Skeletal muscle tissue (tissue), 4 donors: ENCODE results near the gene LARP6. TPM values are rescaled to one million over a fixed set of nuclear protein-coding genes. Genes with fewer than 3 reads are reported as not detected.
A peak's percentile ranks its signal among the peaks of the same experiment; 100 is the strongest.

Experiments
- H3K27ac ChIP-seq: one replicate; pipeline ENCODE4 v1.7.0; 2013; ENCODE audit warnings: mild to moderate bottlenecking, low read depth, low read length, inconsistent platforms
- H3K27me3 ChIP-seq, 3 donors: one replicate each; pipeline ENCODE4 v1.7.0; 2013; ENCODE audit warnings: low read length in 3 of 3; ENCODE audit not compliant: control insufficient read depth in 3 of 3, insufficient read depth in 3 of 3
- H3K36me3 ChIP-seq, 3 donors: one replicate each; pipeline ENCODE4 v1.7.0; 2013; ENCODE audit warnings: low read length in 3 of 3; ENCODE audit not compliant: control insufficient read depth in 3 of 3, insufficient read depth in 3 of 3
- H3K4me1 ChIP-seq, 3 donors: one replicate each; pipeline ENCODE4 v1.7.0; 2013; ENCODE audit warnings: low read length in 3 of 3, mild to moderate bottlenecking in 3 of 3; ENCODE audit not compliant: control insufficient read depth in 3 of 3, insufficient read depth in 3 of 3
- H3K4me3 ChIP-seq, 3 donors: one replicate each; pipeline ENCODE4 v1.7.0; 2013; ENCODE audit warnings: low read length in 3 of 3
- H3K9ac ChIP-seq, 3 donors: one replicate each; pipeline ENCODE4 v1.7.0; 2013; ENCODE audit warnings: low read length in 3 of 3, mild to moderate bottlenecking in 3 of 3, moderate library complexity in 2 of 3, low read depth in 1 of 3
- H3K9me3 ChIP-seq, 3 donors: one replicate each; pipeline ENCODE4 v1.7.0; 2013; ENCODE audit warnings: low read length in 3 of 3; ENCODE audit not compliant: control insufficient read depth in 3 of 3
- total RNA-seq: library from RNA; depleted of rRNA; stranded (reverse); fragments of >200 nt; gene quantifications from one replicate; pipeline ENCODE4 v1.2.3, GENCODE V29; 2014
- donor health status: Osteomylitis.

LARP6 gene
- total RNA-seq, 1 donor from 2014 or later: 7.3 TPM

DNA sequence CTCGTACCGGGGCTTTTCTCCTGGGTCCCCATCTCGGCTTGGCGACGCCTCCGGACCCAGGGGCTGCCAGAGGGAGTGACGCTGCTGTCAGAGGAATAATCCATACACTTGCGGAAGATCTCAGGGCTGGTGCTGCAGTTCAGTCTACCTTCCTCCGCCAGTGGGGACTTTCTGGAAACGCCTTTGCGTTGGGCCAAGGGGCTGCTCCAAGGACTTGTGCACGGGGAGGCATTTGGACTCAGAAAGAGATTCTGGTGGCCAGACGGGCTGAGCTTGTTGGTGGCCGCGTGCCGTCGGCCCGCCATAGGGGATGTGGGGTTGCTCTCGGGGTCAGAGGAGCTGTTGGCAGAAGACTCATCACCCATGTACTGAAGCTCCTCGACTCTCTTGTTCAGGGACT, 21.8 kb downstream of the LARP6 start:
- H3K9ac ChIP-seq: no peak overlapping the region
- H3K4me1 ChIP-seq: peaks cover 15 to 28% (median 20%) of the 10 kb centered on the region in 3 donors
- H3K4me3 ChIP-seq: no peak overlapping the region
- no peak overlapping the region for H3K27ac ChIP-seq
- no peaks in the 10 kb centered on the region for H3K9me3 ChIP-seq
- no peaks in the 10 kb centered on the region for H3K27me3 ChIP-seq
- H3K36me3 ChIP-seq: peaks cover 0 to 17% (median 16%) of the 10 kb centered on the region in 3 donors

DNA sequence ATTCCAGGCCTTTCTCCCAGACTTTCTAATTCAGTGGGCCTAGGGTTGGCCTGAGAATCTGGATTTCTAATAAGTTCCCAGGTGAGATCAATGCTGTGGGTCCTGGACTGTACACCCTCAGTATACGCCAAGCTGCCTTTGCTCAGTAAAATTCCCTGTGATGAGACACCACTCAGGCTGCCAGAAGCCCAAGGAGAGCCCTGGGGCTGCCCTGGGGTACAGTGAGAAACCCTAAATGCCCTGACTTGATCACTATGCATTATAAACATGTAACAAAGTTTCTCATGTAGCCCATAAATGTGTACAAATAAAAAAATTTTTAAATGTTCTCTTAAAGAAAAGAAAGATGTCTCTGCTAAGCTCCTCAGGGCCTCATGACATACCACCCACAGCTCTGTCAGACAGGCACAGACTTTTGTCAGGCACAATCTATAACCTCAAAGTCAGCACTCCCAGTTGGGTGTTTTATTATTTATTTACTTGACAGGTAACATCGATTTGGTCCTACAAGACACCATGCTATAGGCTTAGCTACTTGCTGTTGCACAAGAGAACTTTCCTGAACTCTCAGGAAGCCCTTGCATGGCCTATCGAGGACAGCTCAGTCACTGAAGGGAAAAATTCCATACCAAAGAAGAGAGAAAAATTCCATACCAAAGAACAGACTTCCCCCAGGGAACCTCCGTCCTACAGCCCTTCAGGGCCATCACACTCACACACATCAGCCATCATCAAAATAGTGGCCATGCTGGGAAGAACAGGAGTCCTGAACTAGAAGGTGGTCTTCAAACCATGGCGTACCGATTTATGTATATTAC, 22.7 kb downstream of the LARP6 start:
- Histone ChIP-seq H3K9me3 (no peaks in the 10 kb centered on the region), H3K27ac (no peak overlapping the region), H3K36me3 (peaks cover 0 to 17% (median 16%) of the 10 kb centered on the region in 3 donors), H3K27me3 (no peaks in the 10 kb centered on the region), H3K9ac (no peak overlapping the region), H3K4me1 (peaks cover 15 to 26% (median 16%) of the 10 kb centered on the region in 3 donors), H3K4me3 (no peak overlapping the region)

DNA sequence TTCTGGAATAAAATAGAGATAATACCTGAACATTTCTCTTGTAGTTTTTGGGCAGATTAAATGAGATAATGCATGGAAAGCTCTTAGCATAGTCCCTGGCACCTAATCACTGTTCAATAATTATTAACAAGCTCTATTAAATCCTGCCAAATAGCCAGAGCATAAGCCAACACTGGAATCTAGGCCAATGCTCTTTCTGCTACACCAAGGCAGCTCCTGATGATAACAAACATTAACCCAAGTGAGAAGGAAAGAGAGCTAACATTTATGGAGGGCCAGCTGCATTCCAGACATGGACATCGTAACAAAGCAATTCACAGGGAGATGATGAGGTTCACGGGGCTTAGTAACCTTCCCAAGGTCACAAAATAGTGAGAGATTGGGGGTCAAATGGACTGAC, 23.3 kb downstream of the LARP6 start:
- H3K4me1 ChIP-seq: peaks cover 14 to 24% (median 16%) of the 10 kb centered on the region in 3 donors
- H3K36me3 ChIP-seq: peaks cover 0 to 17% (median 14%) of the 10 kb centered on the region in 3 donors
- H3K9me3 ChIP-seq: no peaks in the 10 kb centered on the region
- no peak overlapping the region for H3K9ac ChIP-seq
- H3K27me3 ChIP-seq: no peaks in the 10 kb centered on the region
- no peak overlapping the region for H3K27ac ChIP-seq
- no peak overlapping the region for H3K4me3 ChIP-seq

GRCh38 chr15:70829371-70830166, 24.4 kb downstream of the LARP6 start:
- Histone ChIP-seq H3K27me3 (no peaks in the 10 kb centered on the region), H3K4me3 (no peak overlapping the region), H3K36me3 (peaks cover 0 to 17% (median 11%) of the 10 kb centered on the region in 3 donors), H3K9ac (no peak overlapping the region), H3K27ac (peak overlapping the region; percentile 7), H3K4me1 (peaks cover 11 to 20% (median 13%) of the 10 kb centered on the region in 3 donors), H3K9me3 (no peaks in the 10 kb centered on the region)

DNA sequence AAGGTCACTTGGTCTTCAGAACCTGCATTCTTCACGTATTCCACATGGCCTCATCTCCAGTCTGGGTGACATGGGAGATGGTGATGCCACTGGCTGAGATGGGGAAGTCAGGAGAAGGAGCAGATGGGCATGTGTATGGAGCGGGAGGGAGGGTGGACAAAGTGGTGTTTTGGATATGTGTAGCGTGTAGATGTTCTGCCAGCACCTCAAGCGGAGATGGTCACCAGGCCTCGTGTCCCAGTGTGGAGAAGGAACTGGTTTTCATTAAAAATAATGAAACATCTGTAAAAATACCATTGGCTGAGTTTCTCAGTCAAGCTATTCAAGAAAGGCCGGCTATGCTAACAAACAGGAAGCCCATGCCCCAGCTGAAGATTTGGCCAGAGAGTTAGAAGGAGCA, 26.2 kb downstream of the LARP6 start:
- Histone ChIP-seq H3K4me1 (peaks cover 0 to 11% (median 5%) of the 10 kb centered on the region in 3 donors), H3K27ac (no peak overlapping the region), H3K36me3 (peaks cover 0 to 12% (median 9%) of the 10 kb centered on the region in 3 donors), H3K9ac (no peak overlapping the region), H3K9me3 (no peaks in the 10 kb centered on the region), H3K27me3 (no peaks in the 10 kb centered on the region), H3K4me3 (no peak overlapping the region)

DNA sequence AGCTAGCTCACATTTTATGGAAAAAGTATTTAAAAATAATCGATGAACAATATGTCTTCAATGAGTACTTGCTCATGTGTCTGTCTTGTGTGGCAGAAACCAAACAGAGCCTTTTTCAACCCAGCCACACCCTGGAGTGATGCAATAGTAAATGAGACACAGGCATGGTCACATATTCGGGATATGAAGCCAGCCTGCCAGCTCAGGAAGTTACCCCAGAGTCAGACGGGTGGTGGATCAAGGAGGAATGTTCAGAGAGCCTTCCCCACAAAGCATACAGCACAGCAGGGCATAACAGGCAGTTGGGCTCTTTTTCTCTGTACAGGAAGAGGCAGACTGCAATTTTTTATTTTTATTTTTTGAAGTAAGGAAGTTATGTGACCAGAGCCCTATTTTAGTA, 27.3 kb downstream of the LARP6 start:
- Histone ChIP-seq H3K27ac (no peak overlapping the region), H3K9ac (no peak overlapping the region), H3K36me3 (peaks cover 0 to 4% (median 2%) of the 10 kb centered on the region in 3 donors), H3K27me3 (no peaks in the 10 kb centered on the region), H3K4me1 (peaks cover 0 to 11% (median 5%) of the 10 kb centered on the region in 3 donors), H3K9me3 (no peaks in the 10 kb centered on the region), H3K4me3 (no peak overlapping the region)

DNA sequence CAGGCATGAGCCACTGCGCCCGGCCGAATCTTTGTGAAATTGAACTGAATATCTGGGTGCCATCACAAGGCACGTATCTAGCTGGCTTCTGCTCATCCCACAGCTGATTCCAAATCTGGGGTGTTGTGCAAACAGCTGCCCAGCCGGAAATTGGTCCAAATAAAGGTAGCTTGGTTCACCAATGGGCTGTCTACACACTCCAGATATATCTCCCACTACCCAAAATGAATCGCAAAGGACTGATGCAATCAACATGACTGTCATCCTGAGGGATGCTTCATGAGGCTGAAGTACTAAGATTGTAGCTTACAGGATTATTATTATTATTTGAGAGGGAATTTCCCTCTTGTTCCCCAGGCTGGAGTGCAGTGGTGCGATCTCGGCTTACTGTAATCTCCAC, 28.1 kb downstream of the LARP6 start:
- Histone ChIP-seq H3K36me3 (peaks cover 0 to under 1% (median 0%) of the 10 kb centered on the region in 3 donors), H3K27ac (no peak overlapping the region), H3K4me3 (no peak overlapping the region), H3K9ac (no peak overlapping the region), H3K27me3 (no peaks in the 10 kb centered on the region), H3K4me1 (peaks cover 0 to 11% (median 5%) of the 10 kb centered on the region in 3 donors), H3K9me3 (no peaks in the 10 kb centered on the region)

GRCh38 chr15:70823196-70823595, 30.8 kb downstream of the LARP6 start:
- Histone ChIP-seq H3K27me3 (no peaks in the 10 kb centered on the region), H3K27ac (no peak overlapping the region), H3K36me3 (no peaks in the 10 kb centered on the region), H3K9me3 (no peaks in the 10 kb centered on the region), H3K4me1 (no peaks in the 10 kb centered on the region), H3K4me3 (no peak overlapping the region), H3K9ac (no peak overlapping the region)

- Histone ChIP-seq H3K9me3 (no peaks in the 10 kb centered on the region), H3K4me1 (no peaks in the 10 kb centered on the region), H3K36me3 (no peaks in the 10 kb centered on the region), H3K9ac (no peak overlapping the region), H3K27me3 (no peaks in the 10 kb centered on the region), H3K4me3 (no peak overlapping the region), H3K27ac (no peak overlapping the region)
These were observed 33.7 kb downstream of the LARP6 start for GRCh38 chr15:70820214-70820613.

- H3K27me3 ChIP-seq: no peaks in the 10 kb centered on the region
- H3K27ac ChIP-seq: no peak overlapping the region
- H3K9me3 ChIP-seq: no peaks in the 10 kb centered on the region
- H3K9ac ChIP-seq: no peak overlapping the region
- no peaks in the 10 kb centered on the region for H3K4me1 ChIP-seq
- H3K4me3 ChIP-seq: no peak overlapping the region
- H3K36me3 ChIP-seq: no peaks in the 10 kb centered on the region
These were observed 35.4 kb downstream of the LARP6 start for GRCh38 chr15:70818580-70818979.
